ENCODE measurements around the gene ZMYM2.

DNA sequence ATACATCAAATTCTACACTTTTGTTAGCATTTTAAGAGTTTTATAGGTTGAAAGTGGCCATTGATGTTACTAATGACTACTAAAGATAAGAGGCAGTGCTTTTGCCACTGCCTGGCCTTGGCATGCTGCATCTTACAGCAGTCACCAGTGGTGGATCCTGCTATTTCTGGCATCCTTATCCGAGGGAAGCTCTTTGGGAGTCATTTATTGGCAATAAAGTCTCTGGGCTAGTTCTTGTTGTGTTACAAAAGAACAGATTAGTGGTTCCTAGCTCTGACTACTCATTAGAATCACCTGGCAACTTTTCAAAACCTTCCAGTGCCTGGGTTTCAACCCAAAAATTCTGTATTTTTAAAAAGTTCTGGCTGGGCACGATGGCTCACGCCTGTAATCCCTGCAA, 94.5 kb downstream of the ZMYM2 start:
- TF ChIP-seq, protein P1, sequence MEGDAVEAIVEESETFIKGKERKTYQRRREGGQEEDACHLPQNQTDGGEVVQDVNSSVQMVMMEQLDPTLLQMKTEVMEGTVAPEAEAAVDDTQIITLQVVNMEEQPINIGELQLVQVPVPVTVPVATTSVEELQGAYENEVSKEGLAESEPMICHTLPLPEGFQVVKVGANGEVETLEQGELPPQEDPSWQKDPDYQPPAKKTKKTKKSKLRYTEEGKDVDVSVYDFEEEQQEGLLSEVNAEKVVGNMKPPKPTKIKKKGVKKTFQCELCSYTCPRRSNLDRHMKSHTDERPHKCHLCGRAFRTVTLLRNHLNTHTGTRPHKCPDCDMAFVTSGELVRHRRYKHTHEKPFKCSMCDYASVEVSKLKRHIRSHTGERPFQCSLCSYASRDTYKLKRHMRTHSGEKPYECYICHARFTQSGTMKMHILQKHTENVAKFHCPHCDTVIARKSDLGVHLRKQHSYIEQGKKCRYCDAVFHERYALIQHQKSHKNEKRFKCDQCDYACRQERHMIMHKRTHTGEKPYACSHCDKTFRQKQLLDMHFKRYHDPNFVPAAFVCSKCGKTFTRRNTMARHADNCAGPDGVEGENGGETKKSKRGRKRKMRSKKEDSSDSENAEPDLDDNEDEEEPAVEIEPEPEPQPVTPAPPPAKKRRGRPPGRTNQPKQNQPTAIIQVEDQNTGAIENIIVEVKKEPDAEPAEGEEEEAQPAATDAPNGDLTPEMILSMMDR (IDR thresholded peaks at IDR 0.05): no peak
- no peak for TF ChIP-seq POLR2A (IDR thresholded peaks at IDR 0.05)
